ENCODE data around the gene SLC4A3.

Gene SLC4A3

DNA sequence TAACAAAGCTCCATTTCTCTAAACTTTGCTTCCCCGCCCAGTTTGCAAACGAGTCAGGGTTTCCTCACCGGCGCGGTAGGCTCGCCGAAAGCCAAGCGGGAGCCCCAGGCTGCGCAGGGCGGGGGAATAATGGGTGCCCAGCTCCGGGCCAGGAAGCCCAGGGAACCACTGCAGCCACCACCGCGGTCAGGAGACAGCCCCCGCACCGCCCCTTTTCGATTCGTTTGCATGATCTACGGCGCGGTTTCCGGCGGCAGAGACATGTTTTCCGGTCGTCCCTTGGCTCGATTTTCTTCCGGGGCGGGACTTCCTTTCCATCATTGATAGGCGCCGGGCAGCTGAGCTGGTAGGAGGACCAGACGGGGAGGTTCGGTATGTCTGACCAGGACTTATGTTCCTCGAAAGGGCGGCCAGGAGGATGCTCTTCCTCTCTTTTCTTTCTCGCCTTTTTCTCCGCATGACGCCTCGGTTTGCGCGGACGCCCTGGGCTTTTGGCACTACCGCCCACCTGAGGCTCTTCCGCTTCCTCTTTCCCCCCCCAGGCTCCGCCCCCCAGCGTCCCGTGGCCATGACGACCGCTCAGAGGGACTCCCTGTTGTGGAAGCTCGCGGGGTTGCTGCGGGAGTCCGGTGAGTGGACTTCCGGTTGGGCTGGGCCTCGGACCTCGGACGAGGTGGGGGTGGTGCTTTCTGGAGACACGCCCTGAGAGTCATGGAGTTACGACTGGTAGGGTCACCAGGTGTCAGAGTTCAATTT, 29.7 kb upstream of the SLC4A3 start, which contains the start of gene STK11IP (continued):
- TF ChIP-seq ZEB2 (tag by site-specific recombination; IDR thresholded peaks at IDR 0.05), result peak; percentile 76; the same call in 1 of the 2 replicates
- TF ChIP-seq, protein P1, sequence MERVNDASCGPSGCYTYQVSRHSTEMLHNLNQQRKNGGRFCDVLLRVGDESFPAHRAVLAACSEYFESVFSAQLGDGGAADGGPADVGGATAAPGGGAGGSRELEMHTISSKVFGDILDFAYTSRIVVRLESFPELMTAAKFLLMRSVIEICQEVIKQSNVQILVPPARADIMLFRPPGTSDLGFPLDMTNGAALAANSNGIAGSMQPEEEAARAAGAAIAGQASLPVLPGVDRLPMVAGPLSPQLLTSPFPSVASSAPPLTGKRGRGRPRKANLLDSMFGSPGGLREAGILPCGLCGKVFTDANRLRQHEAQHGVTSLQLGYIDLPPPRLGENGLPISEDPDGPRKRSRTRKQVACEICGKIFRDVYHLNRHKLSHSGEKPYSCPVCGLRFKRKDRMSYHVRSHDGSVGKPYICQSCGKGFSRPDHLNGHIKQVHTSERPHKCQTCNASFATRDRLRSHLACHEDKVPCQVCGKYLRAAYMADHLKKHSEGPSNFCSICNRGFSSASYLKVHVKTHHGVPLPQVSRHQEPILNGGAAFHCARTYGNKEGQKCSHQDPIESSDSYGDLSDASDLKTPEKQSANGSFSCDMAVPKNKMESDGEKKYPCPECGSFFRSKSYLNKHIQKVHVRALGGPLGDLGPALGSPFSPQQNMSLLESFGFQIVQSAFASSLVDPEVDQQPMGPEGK (tag by site-specific recombination; IDR thresholded peaks at IDR 0.05), result peak; percentile 84
- no peak for TF ChIP-seq HOXA7 (CRISPR knock-in tag; IDR thresholded peaks at IDR 0.05; ENCODE audit: borderline replicate concordance)
- TF ChIP-seq ZNF175 (tag by site-specific recombination; IDR thresholded peaks at IDR 0.05), result no peak
- no peak for TF ChIP-seq ZBTB7A (tag by site-specific recombination; IDR thresholded peaks at IDR 0.05; ENCODE audit: low read depth)
- no peak for TF ChIP-seq ZNF677 (tag by site-specific recombination; IDR thresholded peaks at IDR 0.05)
- 0 out of 2 replicates have a peak, but pooled peaks have one; percentile 12 for TF ChIP-seq ZNF843 (tag by site-specific recombination; IDR thresholded peaks at IDR 0.05)
- peak; percentile 92 for TF ChIP-seq SP2 (tag by site-specific recombination; IDR thresholded peaks at IDR 0.05)
- TF ChIP-seq YY2 (tag by site-specific recombination; IDR thresholded peaks at IDR 0.05), result no peak
- TF ChIP-seq, protein P2, sequence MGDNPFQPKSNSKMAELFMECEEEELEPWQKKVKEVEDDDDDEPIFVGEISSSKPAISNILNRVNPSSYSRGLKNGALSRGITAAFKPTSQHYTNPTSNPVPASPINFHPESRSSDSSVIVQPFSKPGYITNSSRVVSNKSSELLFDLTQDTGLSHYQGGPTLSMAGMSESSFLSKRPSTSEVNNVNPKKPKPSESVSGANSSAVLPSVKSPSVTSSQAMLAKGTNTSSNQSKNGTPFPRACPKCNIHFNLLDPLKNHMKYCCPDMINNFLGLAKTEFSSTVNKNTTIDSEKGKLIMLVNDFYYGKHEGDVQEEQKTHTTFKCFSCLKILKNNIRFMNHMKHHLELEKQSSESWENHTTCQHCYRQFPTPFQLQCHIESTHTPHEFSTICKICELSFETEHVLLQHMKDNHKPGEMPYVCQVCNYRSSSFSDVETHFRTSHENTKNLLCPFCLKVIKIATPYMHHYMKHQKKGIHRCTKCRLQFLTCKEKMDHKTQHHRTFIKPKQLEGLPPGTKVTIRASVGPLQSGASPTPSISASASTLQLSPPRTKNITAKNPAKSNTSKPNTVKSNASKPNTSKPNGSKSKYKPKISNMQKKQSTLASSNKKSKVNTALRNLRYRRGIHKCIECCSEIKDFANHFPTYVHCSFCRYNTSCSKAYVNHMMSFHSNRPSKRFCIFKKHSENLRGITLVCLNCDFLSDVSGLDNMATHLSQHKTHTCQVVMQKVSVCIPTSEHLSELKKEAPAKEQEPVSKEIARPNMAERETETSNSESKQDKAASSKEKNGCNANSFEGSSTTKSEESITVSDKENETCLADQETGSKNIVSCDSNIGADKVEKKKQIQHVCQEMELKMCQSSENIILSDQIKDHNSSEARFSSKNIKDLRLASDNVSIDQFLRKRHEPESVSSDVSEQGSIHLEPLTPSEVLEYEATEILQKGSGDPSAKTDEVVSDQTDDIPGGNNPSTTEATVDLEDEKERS (tag by site-specific recombination; IDR thresholded peaks at IDR 0.05), result no peak
- TF ChIP-seq KLF9 (tag by site-specific recombination; IDR thresholded peaks at IDR 0.05; ENCODE audit: low read depth), result peak; percentile 86
- no peak for TF ChIP-seq ZNF302 (tag by site-specific recombination; IDR thresholded peaks at IDR 0.05; ENCODE audit: low read depth)
- peak; percentile 50 for TF ChIP-seq KLF7 (tag by site-specific recombination; IDR thresholded peaks at IDR 0.05; ENCODE audit: borderline replicate concordance)
- TF ChIP-seq ZNF664 (tag by site-specific recombination; IDR thresholded peaks at IDR 0.05), result no peak
- TF ChIP-seq, protein P3, sequence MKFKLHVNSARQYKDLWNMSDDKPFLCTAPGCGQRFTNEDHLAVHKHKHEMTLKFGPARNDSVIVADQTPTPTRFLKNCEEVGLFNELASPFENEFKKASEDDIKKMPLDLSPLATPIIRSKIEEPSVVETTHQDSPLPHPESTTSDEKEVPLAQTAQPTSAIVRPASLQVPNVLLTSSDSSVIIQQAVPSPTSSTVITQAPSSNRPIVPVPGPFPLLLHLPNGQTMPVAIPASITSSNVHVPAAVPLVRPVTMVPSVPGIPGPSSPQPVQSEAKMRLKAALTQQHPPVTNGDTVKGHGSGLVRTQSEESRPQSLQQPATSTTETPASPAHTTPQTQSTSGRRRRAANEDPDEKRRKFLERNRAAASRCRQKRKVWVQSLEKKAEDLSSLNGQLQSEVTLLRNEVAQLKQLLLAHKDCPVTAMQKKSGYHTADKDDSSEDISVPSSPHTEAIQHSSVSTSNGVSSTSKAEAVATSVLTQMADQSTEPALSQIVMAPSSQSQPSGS (tag by site-specific recombination; IDR thresholded peaks at IDR 0.05; ENCODE audit: low read depth), result no peak
- TF ChIP-seq ZSCAN30 (tag by site-specific recombination; IDR thresholded peaks at IDR 0.05), result 0 out of 2 replicates have a peak, but pooled peaks have one; percentile 34
- TF ChIP-seq ZNF391 (tag by site-specific recombination; IDR thresholded peaks at IDR 0.05; ENCODE audit: borderline replicate concordance, low read depth), result no peak
- TF ChIP-seq ZNF23 (tag by site-specific recombination; IDR thresholded peaks at IDR 0.05; ENCODE audit: borderline replicate concordance), result no peak
- TF ChIP-seq, protein P4, sequence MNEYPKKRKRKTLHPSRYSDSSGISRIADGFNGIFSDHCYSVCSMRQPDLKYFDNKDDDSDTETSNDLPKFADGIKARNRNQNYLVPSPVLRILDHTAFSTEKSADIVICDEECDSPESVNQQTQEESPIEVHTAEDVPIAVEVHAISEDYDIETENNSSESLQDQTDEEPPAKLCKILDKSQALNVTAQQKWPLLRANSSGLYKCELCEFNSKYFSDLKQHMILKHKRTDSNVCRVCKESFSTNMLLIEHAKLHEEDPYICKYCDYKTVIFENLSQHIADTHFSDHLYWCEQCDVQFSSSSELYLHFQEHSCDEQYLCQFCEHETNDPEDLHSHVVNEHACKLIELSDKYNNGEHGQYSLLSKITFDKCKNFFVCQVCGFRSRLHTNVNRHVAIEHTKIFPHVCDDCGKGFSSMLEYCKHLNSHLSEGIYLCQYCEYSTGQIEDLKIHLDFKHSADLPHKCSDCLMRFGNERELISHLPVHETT (tag by site-specific recombination; IDR thresholded peaks at IDR 0.05), result no peak
- no peak for TF ChIP-seq ZNF658 (tag by site-specific recombination; IDR thresholded peaks at IDR 0.05)
- no peak for TF ChIP-seq ZNF776 (tag by site-specific recombination; IDR thresholded peaks at IDR 0.05; ENCODE audit: borderline replicate concordance)
- TF ChIP-seq, protein P5, sequence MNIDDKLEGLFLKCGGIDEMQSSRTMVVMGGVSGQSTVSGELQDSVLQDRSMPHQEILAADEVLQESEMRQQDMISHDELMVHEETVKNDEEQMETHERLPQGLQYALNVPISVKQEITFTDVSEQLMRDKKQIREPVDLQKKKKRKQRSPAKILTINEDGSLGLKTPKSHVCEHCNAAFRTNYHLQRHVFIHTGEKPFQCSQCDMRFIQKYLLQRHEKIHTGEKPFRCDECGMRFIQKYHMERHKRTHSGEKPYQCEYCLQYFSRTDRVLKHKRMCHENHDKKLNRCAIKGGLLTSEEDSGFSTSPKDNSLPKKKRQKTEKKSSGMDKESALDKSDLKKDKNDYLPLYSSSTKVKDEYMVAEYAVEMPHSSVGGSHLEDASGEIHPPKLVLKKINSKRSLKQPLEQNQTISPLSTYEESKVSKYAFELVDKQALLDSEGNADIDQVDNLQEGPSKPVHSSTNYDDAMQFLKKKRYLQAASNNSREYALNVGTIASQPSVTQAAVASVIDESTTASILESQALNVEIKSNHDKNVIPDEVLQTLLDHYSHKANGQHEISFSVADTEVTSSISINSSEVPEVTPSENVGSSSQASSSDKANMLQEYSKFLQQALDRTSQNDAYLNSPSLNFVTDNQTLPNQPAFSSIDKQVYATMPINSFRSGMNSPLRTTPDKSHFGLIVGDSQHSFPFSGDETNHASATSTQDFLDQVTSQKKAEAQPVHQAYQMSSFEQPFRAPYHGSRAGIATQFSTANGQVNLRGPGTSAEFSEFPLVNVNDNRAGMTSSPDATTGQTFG (tag by site-specific recombination; IDR thresholded peaks at IDR 0.05; ENCODE audit: borderline replicate concordance), result no peak
- no peak for TF ChIP-seq ZNF366 (tag by site-specific recombination; conservative IDR thresholded peaks at IDR 0.05)
- no peak for TF ChIP-seq ZNF146 (tag by site-specific recombination; IDR thresholded peaks at IDR 0.05)
- peak; percentile 9; the same call in 1 of the 2 replicates for TF ChIP-seq OSR2 (tag by site-specific recombination; IDR thresholded peaks at IDR 0.05)
- peak; percentile 43; the same call in 1 of the 2 replicates for TF ChIP-seq SP7 (tag by site-specific recombination; IDR thresholded peaks at IDR 0.05)
- TF ChIP-seq ZNF16 (tag by site-specific recombination; IDR thresholded peaks at IDR 0.05; ENCODE audit: low read depth), result no peak
- no peak for TF ChIP-seq ZNF777 (tag by site-specific recombination; IDR thresholded peaks at IDR 0.05; ENCODE audit: borderline replicate concordance)
- TF ChIP-seq ZNF48 (tag by site-specific recombination; IDR thresholded peaks at IDR 0.05), result no peak
- TF ChIP-seq GLIS1 (tag by site-specific recombination; IDR thresholded peaks at IDR 0.05), result peak; percentile 54

All from HEK293 (cell line).